IPS-NIHi7 (cell line): ENCODE results near the gene TSPAN11.
"Not testable (repeated sequence)": the region's sequence is repeated elsewhere in the genome, so short reads cannot be mapped to it uniquely, and the experiment has no call there.

Experiments used
- DNase-seq: peaks from one replicate; pipeline ENCODE4 v3.0.0; 2012; ENCODE audit warnings: mixed read lengths; ENCODE audit errors: extremely low spot score

Gene TSPAN11, protein sequence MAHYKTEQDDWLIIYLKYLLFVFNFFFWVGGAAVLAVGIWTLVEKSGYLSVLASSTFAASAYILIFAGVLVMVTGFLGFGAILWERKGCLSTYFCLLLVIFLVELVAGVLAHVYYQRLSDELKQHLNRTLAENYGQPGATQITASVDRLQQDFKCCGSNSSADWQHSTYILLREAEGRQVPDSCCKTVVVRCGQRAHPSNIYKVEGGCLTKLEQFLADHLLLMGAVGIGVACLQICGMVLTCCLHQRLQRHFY

DNA sequence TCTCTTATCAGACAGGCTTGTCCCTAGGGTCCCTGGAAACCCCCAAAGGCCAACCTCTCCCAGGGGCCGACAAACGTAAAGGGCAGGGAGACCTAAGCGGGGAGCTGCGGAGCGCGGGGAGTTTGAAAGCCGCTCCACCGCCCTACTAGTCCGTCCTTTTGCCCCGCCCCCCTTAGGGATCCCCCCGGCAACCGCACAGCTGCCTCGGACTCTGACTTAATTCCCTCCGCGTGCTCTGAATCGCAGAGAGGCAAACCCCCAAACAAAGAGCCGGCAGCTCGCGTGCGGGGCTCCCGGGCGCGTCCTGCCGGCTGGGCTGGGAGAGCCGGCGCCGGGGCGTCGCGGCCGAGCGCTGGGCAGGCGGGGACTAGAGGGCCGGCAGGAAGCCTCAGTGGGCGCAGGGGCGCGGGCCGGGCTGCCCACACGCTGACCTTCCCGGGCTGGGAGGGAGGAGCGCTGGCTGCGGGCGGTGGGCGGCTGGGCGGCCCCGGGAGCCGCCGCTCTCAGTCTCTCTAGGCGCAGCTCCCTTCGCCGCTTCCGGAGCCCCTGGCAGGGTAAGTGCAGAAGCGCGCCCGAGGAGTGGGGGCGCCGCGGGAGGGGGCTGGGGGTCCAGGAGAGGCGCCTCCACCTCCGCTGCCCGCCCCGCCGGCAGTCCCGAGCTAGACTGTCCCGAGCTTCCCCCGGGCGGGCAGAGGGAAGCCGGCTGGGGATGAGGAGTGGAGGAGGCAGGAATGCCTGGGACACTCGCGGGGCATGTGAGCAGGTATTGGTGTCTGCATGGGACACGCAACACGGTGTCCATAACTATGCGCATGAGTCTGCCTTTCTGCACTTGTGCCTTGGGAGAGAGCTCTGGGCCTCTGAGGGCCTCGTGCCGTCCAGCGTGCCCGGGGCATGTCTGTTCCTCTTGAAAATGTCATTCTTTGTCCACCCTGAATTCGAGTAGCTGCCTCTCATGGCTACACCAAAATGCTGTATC, at the start of gene TSPAN11:
Gene TSPAN11, plus strand, starts transcription at position 506 of the 979 bp plus-strand sequence. CDS start 27,244 bp downstream, outside the sequence.
- DNase-seq, result peak; percentile 80

DNA sequence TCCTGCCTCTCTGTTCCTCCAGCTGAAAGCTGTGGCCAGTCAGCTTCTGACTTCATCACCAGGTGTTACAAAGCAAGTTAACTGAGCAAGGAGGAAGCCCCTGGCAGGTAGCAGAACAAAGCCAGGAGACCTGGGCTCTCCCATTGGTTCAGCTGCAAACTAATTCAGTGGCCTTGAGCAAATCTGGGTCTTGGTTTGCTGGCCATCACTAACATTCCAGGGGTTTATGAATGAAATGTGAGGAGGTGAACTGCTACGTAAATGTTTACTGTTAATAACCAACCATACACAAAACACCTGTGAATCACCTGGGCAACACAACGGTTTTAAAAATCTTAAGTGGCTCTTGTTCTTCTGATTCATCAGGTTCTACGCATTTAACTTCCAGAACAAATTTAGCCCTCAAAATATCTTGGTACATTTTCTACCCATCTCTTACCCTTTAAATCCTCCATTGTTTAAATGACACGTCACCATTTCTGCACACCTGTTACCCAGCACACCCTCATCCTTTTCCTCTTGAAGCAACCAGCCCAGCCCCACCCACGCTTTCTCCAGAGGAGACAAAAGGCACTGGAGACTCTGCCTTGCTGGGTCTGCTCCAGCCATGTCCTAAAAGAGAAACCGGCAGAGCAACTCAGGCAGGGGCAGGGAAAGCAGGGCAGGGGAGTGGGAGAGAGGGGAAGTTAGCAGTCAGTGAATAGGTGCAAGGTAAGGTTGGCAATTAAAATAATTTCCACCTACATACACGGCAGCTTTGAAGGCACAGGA, 49.3 kb upstream of the TSPAN11 start:
- DNase-seq, result no peak

DNA sequence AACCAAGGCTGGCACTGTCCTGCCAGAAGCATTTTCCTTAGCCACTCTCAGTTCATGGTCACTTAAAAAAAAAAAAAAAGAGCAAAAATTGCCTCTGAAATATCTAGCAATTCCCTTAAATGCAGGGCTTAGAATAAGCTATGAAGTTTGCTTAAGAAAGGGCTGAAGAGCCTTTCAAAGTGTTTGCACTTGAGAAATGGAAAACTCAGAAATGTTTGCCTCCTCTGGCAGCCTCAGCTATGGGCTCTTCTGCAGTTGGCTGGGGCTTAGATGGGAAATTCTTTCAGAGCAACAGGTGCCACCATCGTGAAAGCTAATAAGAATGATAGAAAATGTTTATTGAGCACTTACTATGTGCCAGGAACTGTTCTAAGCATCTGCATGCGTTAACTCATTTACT, 48.5 kb upstream of the TSPAN11 start:
- DNase-seq, result no peak

DNA sequence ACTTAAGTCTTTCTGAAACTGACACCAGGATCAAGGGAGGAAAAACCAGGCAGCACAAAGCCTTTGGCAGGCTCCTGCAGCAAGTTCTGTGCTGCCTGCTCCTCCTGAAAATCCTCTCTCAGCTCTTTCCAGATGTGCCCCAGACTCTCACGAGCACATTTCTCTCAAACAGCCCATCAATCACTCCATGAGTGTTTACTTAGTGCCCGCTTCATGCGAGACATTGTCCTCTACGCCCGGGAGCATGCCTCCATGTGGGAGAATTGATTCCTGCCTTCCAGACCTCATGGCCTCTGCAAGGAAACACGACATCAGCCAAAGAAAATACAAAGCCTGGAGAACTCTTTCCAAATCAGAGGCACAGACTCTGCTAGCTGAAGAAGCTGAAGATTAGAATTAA, 46.5 kb upstream of the TSPAN11 start:
- no peak for DNase-seq

DNA sequence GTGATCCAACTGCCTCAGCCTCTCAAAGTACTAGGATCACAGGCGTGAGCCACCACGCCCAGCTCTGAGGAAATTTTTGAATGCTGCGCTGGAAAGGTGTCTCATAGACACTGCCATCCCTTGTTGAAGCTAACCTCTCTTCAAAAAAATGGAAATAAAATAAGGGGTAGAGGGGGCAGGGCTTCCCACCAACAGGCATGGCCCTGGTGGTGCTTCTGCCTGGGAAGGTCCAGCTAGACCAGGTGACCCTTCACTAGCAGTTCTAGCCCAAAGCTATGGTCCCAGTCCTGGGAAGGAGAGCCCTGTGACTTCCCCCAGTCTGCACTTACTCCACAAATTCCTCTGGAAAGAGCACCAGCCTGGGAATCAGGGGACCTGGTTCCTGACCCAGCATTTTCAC, 45.7 kb upstream of the TSPAN11 start:
- no peak for DNase-seq

DNA sequence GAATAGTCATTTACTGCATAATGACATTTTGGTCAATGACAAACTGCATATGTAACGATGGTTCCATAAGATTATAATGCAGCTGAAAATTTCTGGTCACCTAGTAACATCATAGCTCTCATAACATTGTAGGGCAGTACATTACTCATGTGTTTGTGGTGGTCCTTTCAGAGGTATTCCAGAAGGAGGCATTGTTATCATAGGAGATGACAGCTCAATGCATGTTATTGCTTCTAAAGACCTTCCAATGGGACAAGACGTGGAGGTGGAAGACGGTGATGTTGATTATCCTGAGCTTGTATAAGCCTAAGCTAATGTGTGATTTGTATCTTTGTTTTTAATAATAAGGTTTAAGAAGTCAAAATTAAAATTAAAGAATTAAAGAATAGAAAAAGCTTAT, 43.8 kb upstream of the TSPAN11 start:
- no peak for DNase-seq

DNA sequence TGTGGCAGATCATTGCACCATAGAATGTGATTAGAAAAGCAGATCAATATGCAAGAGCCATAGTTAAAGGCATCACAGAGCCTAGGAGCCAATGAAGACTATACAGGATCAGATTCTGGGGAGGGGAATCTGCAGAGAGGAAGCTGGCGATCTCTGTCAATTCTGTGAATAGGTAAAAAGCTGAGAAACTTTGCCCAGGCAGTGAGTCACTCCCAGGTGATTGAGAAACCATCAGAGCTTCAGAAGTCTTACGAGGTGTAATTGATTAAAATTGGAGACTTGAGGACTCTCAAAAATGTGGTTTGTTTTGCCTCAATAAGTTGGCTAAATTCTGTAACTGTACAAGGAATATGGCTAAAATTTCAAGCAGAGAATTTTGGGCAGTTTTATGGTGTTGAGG, 41.7 kb upstream of the TSPAN11 start:
- DNase-seq, result no peak

DNA sequence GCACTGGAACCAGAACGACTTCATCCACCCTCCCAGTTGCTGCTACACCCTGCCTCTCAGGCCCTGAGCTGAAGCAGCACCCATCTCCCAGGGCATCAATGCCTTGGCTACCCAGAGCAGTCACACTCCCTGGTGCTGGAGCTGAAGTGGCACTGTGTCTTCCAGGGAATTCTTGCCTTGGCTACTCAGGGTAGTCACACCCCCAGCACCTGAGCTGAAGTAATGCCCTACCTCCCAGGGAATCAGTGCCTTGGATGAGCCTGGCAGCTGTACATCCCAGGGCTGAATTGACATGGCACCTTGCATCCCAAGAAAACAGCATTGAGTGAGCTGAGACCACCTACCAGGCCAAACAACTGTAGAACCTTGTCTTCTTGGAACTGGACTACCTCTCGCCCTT, 41.2 kb upstream of the TSPAN11 start:
- no peak for DNase-seq

DNA sequence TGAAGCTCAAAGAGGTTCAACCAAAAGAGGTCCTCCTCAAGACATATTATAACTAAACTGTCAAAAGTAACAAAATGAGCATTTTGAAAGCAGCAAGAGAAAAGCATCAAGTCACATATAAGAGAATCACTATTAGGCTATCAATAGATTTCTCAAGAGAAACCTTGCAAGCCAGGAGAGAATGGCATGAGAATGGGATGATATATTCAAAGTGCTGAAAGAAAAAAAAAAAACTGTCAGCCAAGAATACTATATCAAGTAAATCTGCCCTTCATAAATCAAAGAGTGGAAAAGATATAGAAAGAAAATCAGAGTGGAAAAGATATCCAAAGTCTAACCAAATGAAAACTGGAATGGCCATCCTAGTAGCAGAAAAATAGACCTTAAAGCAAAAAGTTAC, 39.3 kb upstream of the TSPAN11 start:
- no peak for DNase-seq

DNA sequence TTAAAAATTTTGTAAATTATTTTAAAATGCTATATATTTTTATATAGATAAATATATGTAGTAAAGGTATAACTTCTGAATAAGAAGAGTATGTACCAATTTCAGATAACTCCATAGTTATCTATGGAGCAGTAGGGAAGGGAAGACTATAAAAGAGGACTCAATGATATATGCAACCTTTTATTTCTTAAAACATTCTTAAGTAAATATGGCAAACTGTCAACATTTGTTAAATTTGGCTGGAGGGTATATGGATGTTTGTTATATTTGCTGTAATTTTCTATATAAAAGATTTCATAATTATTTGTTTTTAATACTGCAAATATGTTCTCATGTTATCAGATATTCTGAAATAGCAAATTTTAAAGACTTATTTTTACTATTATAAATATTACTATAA, 38.3 kb upstream of the TSPAN11 start:
- no peak for DNase-seq

DNA sequence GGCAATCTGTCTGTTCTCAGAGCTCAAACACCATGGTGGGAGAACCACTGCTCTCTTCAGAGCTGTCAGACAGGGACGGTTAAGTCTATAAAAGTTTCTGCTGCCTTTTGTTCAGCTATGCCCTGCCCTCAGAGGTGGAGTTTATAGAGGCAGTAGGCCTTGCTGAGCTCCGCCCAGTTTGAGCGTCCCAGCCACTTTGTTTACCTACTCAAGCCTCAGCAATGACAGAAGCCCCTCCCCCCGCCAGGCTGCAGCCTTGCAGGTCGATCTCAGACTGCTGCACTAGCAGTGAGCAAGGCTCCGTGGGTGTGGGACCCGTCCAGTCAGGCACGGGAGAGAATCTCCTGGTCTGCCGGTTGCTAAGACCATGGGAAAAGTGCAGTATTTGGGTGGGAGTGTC, 32.0 kb upstream of the TSPAN11 start:
- DNase-seq, result not testable (repeated sequence)

DNA sequence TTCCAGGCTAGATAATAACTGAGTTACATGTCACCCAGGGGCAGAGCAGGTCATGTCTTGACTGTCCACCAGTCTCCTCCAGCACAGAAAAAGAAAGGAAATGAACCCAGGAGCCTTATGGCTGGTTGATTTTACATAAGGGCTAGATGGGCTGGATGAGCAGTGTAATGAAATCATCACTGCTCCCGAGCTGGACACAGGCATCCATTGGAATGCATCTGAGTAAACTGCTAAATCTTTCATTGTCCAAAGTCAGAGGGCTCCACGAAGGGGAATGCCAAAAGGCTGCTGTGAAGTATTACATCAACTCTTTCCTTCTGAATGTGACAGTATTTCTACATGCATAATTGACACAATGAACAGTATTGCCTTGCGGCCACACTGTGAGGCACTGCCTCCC, 30.1 kb upstream of the TSPAN11 start:
- no peak for DNase-seq

DNA sequence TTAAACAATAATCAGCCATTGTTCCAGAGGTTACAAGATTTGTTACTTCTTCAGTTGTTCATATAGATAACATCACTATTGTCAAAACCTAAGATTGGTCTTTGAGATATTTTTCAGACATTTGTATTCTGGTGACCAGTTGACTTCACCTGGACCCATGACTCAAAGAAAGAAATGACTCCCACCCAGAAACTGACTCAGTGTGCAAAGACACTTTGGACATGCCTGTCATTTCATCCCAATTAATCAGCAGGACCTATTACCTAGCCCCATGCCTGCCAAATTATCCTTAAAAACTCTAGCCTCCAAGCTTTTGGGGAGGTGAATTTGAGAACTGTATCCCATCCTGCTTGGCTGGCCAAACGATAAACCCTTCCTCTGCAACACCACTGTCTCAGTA, 27.7 kb upstream of the TSPAN11 start:
- DNase-seq, result no peak

DNA sequence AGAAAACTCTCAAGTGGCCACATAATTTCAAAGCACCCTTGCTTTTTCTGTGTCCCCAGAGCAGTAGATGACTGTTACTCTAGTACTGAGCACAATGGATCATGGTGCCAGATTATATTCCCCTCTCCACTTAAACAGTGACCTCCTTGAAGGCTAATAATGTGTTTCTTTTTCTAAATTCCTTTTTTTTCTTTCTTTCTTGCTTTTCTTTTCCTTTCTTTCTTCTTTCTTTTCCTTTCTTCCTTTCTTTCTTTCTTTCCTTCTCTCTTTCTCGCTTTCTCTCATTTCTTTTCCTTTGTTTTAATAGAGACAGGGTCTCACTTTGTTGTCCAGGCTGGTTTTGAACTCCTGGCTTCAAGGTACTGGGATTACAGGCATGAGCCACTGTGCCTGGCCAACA, 26.2 kb upstream of the TSPAN11 start:
- no peak for DNase-seq

DNA sequence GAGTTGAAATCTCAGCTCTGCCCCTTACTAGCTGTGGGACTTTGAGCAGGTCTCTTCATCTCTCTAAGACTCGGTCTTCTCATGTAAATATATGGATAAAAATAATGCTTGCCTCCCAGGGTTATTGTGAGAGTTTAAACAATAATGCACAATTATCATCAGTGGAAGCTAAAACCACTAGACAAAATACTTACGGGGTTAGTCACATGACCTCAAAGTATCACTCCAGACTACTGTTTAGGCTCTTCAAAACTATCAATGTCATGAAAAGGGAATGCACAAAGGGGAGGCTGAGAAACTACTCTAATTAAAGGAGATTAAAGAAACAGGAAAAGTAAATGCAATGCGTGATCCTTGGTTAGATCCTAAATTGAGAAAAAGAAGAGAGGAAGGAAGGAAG, 24.5 kb upstream of the TSPAN11 start:
- no peak for DNase-seq

DNA sequence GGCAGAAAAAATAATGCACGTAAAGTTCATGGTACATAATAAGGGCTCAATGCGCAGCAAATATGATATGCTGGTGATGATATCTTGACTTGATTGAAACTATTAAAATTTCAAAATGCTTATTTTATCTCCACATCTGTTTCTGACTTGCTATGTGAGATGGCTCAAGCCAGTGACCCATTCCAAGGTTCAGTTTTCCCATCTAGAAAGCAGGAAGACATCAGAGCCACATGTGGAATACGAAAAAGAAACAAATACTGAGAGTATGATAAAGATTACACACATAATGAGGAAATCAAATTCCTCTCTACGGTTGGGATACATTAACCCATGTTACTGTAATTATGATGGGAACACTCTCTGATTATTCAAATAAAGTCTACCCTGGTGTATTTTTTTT, 24.0 kb upstream of the TSPAN11 start:
- no peak for DNase-seq

DNA sequence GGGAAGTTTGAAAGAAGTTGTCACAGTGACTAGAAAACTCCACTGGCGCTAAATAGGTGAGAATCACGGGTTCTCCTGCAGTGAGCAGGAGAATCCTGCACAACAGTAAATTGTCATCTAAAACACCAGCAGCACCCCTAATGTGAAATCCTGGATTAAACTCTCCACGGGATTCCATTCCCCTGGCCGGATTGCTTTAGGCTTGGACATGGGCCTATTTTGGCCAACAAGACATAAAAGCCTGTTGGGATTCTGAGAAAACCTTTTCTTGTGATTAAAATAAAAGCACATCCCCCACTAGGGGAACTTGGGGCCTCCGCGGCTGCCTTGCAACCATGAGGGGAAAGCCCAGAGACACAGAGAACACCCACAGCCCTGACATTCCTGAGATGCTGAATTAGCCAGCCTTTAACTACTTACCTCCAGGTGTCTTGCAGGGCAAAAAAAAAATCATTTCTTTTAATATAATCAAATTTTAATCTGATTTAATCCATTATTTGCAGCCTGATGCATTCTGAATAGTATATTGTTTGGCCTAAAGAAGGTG, 21.0 kb upstream of the TSPAN11 start:
- DNase-seq, result peak; percentile 36

DNA sequence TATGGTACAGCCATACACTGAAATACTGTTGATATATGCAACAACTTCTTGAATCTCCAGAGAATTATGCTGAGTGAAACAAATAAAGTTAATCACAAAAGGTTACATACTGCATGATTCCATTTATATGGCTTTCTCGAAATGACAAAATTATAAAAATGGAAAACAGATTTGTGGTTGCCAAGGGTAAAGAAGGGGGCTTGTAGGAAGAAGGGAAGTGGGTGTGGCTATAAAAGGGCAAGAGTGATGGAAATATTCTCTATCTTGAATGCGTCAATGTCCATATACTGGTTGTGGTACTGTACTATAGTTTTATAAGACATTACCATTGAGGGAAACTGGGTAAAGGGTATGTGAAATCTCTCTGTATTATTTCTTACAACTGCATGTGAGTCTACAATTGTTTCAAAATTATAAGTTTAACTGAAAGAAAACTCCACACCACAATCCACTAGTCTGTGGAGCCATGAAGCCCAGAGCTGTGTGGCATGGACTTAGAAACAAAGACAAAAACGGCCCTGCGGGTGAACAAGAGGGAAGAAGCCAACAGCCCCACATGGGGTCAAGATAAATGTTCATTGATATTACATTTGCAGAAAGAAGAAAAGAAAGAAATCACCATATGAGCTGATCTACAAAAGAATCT, 18.3 kb upstream of the TSPAN11 start:
- no peak for DNase-seq

DNA sequence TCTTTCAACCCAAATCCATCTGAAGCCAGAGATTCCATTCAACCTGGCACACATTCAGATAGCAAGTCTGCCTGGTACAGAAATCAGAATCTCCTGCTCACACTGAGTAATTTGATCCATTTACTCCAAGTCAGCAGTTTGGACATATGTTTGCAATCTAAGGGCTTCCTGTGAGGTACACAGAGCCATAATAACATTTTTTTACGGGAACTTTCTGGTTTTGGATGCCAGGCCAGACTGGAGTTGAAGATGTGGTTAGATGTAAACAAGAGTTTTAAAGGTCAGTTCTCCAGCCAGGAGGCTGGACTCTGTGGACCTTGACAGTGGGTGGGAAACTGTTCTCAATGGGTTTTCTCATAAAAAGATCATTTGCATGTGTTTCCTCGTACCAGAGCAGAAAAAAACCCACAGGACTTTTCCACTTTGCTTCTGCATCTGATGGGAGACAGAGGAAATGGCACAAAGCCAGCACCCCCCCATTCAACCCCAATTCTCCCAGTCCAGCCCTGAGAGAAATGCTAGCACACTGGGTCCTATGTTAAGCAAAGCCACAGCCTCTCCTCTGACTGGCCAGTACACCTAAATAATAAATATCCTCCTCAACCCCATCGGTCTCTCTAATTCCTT, 17.7 kb upstream of the TSPAN11 start:
- no peak for DNase-seq

DNA sequence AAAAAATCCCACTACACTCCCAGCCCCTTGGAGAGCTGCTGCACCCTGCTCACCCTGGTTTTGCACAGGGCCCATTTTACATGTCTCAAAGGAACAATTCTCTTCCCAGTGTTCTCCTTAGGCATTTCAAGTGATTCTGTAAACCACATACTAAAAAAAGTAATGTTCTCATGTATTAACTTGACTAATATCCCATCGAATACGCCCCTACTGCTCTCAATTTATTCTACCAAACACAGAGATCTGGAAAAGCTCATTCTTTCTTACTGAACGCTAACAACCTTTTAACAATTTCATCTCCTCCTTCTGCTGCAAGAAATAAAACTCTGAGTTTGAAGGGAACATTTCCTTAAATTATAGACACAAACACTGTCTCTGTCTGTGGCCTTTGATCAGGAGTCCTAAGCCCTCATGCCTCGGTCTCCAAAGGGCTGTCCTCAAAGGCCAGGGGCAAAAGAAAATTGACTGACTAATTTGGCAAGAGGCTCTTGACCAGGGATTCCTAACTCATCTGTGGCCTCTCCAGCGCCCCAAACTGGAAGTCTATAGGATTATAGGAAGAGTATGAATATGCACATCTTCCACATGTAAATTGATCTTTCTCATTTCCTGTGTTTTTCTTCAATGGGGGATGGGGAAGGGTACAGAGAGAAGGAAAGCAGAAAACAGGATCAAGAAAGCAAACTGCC, 17.1 kb upstream of the TSPAN11 start:
- DNase-seq, result no peak

DNA sequence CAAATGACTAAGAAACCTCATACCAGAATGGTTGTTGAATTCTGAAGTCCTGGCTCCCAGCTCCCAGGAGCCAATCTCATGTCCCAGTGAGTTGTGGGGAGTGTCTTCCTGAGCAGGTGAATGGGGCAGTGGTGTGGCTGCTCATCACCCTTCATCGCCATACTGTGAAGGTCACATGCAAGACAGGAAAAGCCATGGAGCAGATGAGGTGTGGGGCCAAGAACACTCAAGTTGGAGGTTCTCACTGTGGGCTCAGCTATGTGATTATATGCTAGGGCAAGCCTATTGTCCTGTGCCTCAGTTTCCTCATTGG, 16.6 kb upstream of the TSPAN11 start:
- no peak for DNase-seq
